Measurements from ENCODE around the gene RIPK1.

RIPK1 gene

GRCh38 chr6:3163248-3163594 is 94.9 kb downstream of the RIPK1 start:
- no peak for DNase-seq (ENCODE audit: low spot score)

- DNase-seq (ENCODE audit: low spot score) = no peak
These were observed 96.1 kb downstream of the RIPK1 start for GRCh38 chr6:3164388-3164787.
